ENCODE data around the gene SKA1.
"Not testable (repeated sequence)": the region's sequence is repeated elsewhere in the genome, so short reads cannot be mapped to it uniquely, and the experiment has no call there.

Gene SKA1

DNA sequence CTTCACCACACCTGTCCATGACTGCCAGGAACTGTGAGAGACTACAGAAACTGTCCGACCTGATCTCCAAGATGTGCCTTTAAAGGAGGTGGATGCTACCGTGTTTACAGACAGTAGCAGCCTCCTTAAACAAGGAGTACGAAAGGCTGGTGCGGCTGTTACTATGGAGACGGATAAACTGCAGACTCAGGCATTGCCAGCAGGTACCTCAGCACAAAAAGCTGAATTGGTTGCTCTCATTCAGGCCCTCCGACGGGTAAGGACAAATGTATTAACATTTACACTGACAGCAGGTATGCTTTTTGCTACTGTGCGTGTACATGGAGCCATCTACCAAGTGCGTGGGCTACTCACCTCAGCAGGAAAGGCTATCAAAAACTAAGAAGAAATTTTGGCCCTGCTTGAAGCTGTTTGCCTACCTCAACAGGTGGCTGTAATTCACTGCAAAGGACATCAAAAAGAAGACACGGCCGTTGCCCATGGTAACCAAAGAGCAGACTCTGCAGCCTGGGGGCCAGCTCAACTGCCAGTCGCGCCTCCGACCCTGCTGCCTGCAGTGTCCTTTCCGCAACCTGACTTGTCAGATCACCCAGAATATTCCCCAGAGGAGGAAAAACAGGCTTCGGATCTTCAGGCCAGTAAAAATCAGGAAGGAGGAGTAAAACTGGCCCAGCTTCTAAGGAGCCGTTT, 30.9 kb downstream of the SKA1 start:
- Histone ChIP-seq H3K9me3 (no peaks in the 10 kb centered on the region), H3K36me3 (no peaks in the 10 kb centered on the region), H3K27ac (no peak overlapping the region), H3K4me1 (peaks cover 0 to 4% (median 0%) of the 10 kb centered on the region in 4 donors), H3K4me3 (no peak overlapping the region), H3K27me3 (peaks cover 0 to 63% of the 10 kb centered on the region in 2 donors)
- no peak for TF ChIP-seq CTCF (IDR thresholded peaks at IDR 0.05)
- no peak for DNase-seq
- intact Hi-C loops (cut with DNase I; ENCODE audit: low total_unique reads): no loop called here

- H3K27ac ChIP-seq: no peak overlapping the region
- H3K36me3 ChIP-seq: no peaks in the 10 kb centered on the region
- intact Hi-C loops (cut with DNase I; ENCODE audit: low total_unique reads): no loop called here
- H3K27me3 ChIP-seq: peaks cover 0 to 29% of the 10 kb centered on the region in 2 donors
- no peak for TF ChIP-seq CTCF (IDR thresholded peaks at IDR 0.05)
- no peaks in the 10 kb centered on the region for H3K9me3 ChIP-seq
- no peak overlapping the region for H3K4me3 ChIP-seq
- H3K4me1 ChIP-seq: no peaks in the 10 kb centered on the region
- no peak for DNase-seq
Observed at GRCh38 chr18:50409236-50409635, 34.4 kb downstream of the SKA1 start.

GRCh38 chr18:50410008-50410407, 35.2 kb downstream of the SKA1 start:
- Histone ChIP-seq H3K36me3 (no peaks in the 10 kb centered on the region), H3K27ac (no peak overlapping the region), H3K4me3 (no peak overlapping the region), H3K9me3 (no peaks in the 10 kb centered on the region), H3K27me3 (peaks cover 0 to 24% of the 10 kb centered on the region in 2 donors), H3K4me1 (no peaks in the 10 kb centered on the region)
- DNase-seq: no peak
- intact Hi-C loops (cut with DNase I; ENCODE audit: low total_unique reads): no loop called here
- TF ChIP-seq CTCF (IDR thresholded peaks at IDR 0.05): no peak

- no peak for TF ChIP-seq CTCF (IDR thresholded peaks at IDR 0.05)
- H3K4me3 ChIP-seq: no peak overlapping the region
- peaks cover 0 to 20% of the 10 kb centered on the region in 2 donors for H3K27me3 ChIP-seq
- no peaks in the 10 kb centered on the region for H3K9me3 ChIP-seq
- DNase-seq: no peak
- no peaks in the 10 kb centered on the region for H3K36me3 ChIP-seq
- H3K4me1 ChIP-seq: no peaks in the 10 kb centered on the region
- intact Hi-C loops (cut with DNase I; ENCODE audit: low total_unique reads): no loop called here
- H3K27ac ChIP-seq: no peak overlapping the region
Observed at GRCh38 chr18:50410894-50411293, 36.0 kb downstream of the SKA1 start.

GRCh38 chr18:50416832-50417231, 42.0 kb downstream of the SKA1 start:
- H3K27ac ChIP-seq; intact Hi-C loops (cut with DNase I; ENCODE audit: low total_unique reads); H3K36me3 ChIP-seq; DNase-seq; H3K27me3 ChIP-seq; H3K4me1 ChIP-seq; H3K4me3 ChIP-seq: not testable (repeated sequence)
- H3K9me3 ChIP-seq: peaks cover 0 to 11% (median 0%) of the 10 kb centered on the region in 3 donors

- DNase-seq; H3K27ac ChIP-seq; H3K4me1 ChIP-seq; intact Hi-C loops (cut with DNase I; ENCODE audit: low total_unique reads); H3K4me3 ChIP-seq; H3K36me3 ChIP-seq; H3K27me3 ChIP-seq: not testable (repeated sequence)
- peaks cover 0 to 11% (median 0%) of the 10 kb centered on the region in 3 donors for H3K9me3 ChIP-seq
Observed at GRCh38 chr18:50417705-50418104, 42.9 kb downstream of the SKA1 start.

- intact Hi-C loops (cut with DNase I; ENCODE audit: low total_unique reads): no loop called here
Observed at GRCh38 chr18:50418650-50419049, 43.8 kb downstream of the SKA1 start.

More at GRCh38 chr18:50418650-50419049, 43.8 kb downstream of the SKA1 start:
- Histone ChIP-seq H3K36me3 (no peaks in the 10 kb centered on the region), H3K27me3 (peaks cover 0 to 6% of the 10 kb centered on the region in 2 donors), H3K4me3 (no peak overlapping the region), H3K27ac (no peak overlapping the region), H3K4me1 (no peaks in the 10 kb centered on the region), H3K9me3 (peaks cover 0 to 11% (median 0%) of the 10 kb centered on the region in 3 donors)
- TF ChIP-seq CTCF (IDR thresholded peaks at IDR 0.05): no peak
- no peak for DNase-seq

Measured in tibial artery (tissue), 4 donors.